Fibroblast of mammary gland (primary cell): Measurements from ENCODE around the gene OR1K1.

Experiments
- DNase-seq: peaks from one replicate; pipeline ENCODE4 v3.0.0-alpha.2; 2010; ENCODE audit warnings: low read depth
- H3K4me3 ChIP-seq: 2 replicates; pipeline ENCODE4 v1.5.1; 2011; ENCODE audit warnings: low read depth, mild to moderate bottlenecking, low read length, moderate library complexity; ENCODE audit not compliant: control insufficient read depth
- CTCF ChIP-seq: conservative IDR thresholded peaks from 2 replicates; pipeline ENCODE4 v1.5.1; 2011; ENCODE audit warnings: low read depth, low read length, inconsistent platforms; ENCODE audit not compliant: control insufficient read depth, insufficient read depth

Gene OR1K1

GRCh38 chr9:122810306-122810946, 10.5 kb downstream of the OR1K1 start:
- no peak overlapping the region for H3K4me3 ChIP-seq
- peak; percentile 74 for DNase-seq
- TF ChIP-seq CTCF, result peak; percentile 68

DNA sequence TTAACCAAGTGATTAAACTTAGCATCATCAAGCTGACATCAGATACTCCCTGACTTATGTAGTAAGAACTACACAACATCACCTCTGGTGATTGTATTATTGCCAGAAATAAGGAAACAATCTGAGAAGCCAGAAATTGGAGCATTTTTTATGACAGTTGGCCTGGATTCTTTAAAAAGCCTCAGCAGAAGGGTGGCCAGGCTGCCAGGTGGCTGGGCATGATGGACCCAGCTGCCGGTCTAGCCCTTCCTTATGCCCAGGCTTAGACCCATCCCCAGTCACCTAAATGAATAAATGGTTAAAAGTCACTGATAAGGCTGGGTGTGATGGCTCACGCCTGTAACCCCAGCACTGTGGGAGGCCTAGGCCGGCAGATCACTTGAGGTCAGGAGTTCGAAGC, 12.8 kb downstream of the OR1K1 start:
- H3K4me3 ChIP-seq, result no peak overlapping the region
- TF ChIP-seq CTCF, result no peak
- DNase-seq, result no peak

GRCh38 chr9:122814545-122814944, 14.6 kb downstream of the OR1K1 start:
- H3K4me3 ChIP-seq, result no peak overlapping the region
- DNase-seq, result no peak
- TF ChIP-seq CTCF, result no peak

GRCh38 chr9:122815544-122815943, 15.6 kb downstream of the OR1K1 start:
- DNase-seq, result peak; percentile 10
- TF ChIP-seq CTCF, result no peak
- H3K4me3 ChIP-seq, result no peak overlapping the region

DNA sequence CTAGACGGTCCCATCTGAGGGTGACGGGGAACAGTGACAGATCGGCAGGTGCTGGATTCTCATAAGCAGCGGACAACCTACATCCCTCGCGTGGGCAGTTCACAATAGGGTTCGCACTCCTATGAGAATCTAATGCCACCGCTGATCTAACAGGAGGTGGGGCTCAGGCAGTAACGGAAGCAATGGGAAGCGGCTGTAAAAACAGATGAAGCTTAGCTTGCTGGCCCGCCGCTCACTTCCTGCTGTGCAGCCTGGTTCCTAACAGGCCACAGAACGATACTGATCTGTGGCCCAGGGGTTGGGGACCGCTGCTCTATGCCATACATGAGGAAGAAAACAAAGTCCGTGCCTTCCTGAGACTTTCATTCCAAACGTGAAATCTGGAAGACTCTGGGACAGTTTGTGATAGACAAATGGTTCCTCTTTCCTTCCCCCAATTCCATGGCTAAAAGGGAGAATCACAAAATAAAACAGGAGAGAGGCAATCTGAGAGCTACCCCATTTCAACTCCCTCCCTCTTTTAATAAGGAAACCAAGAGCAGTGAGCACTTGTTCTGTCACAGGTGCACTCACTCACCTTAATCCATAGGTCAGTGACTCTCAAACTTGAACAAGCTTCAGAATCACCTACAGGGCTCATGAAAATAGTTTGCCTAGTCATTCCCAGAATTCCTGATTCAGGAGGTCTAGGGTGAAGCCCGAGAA, 16.4 kb downstream of the OR1K1 start:
- TF ChIP-seq CTCF, result no peak
- DNase-seq, result no peak
- H3K4me3 ChIP-seq, result no peak overlapping the region

DNA sequence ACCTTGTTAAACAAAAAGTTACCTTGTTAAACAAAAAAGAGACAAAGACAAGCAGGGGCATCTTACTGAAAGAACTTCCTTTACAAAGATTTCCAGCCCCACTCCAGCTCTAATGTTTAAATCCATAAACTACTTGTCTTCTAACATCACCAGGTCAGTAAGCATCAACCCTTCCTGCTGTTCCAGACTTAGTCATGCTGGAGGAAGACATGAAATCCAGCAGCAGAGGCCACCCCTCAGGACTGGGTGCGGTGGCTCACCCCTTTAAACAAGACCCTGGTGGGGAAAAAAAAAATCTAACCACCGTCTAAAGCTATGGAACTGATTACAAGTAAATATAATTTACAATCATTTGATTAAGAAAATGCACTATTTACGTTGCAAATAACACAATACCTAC, 19.4 kb downstream of the OR1K1 start:
- peak; percentile 27 for DNase-seq
- H3K4me3 ChIP-seq, result no peak overlapping the region
- no peak for TF ChIP-seq CTCF
